NT2/D1 (cell line): ENCODE measurements around the gene TUBA3C.

Experiments
- DNase-seq: peaks from one replicate; pipeline ENCODE4 v3.0.0-alpha.2; 2011; ENCODE audit warnings: low read depth, low spot score
- H3K27me3 ChIP-seq: 2 replicates; pipeline ENCODE4 v1.6.0; 2011; ENCODE audit warnings: mild to moderate bottlenecking; ENCODE audit not compliant: insufficient read length, insufficient read depth
- H3K36me3 ChIP-seq: 2 replicates; pipeline ENCODE4 v1.6.1; 2011; ENCODE audit warnings: mild to moderate bottlenecking, low read length, mixed read lengths; ENCODE audit not compliant: insufficient read depth, insufficient read length
- H3K4me1 ChIP-seq: 2 replicates; pipeline ENCODE4 v1.5.1; 2011; ENCODE audit not compliant: insufficient read depth, insufficient read length
- H3K4me3 ChIP-seq: 2 replicates; pipeline ENCODE4 v1.5.1; 2011; ENCODE audit warnings: low read depth; ENCODE audit not compliant: insufficient read length
- H3K9ac ChIP-seq: 2 replicates; pipeline ENCODE4 v1.6.0; 2011; ENCODE audit warnings: low read depth; ENCODE audit not compliant: insufficient read length
- H3K9me3 ChIP-seq: 2 replicates; pipeline ENCODE4 v1.5.1; 2011; ENCODE audit warnings: mild to moderate bottlenecking, low read length; ENCODE audit not compliant: insufficient read depth
- SUZ12 ChIP-seq: IDR thresholded peaks from 2 replicates; pipeline ENCODE4 v1.6.1; 2011; ENCODE audit not compliant: insufficient read length, insufficient read depth; ENCODE audit errors: extremely low read depth
- YY1 ChIP-seq: IDR thresholded peaks from 2 replicates; pipeline ENCODE4 v1.6.1; 2011; ENCODE audit not compliant: insufficient read length, insufficient read depth
- ZNF274 ChIP-seq: IDR thresholded peaks from 2 replicates; pipeline ENCODE4 v1.6.1; 2011; ENCODE audit warnings: mild to moderate bottlenecking, low read depth, low read length

TUBA3C gene

DNA sequence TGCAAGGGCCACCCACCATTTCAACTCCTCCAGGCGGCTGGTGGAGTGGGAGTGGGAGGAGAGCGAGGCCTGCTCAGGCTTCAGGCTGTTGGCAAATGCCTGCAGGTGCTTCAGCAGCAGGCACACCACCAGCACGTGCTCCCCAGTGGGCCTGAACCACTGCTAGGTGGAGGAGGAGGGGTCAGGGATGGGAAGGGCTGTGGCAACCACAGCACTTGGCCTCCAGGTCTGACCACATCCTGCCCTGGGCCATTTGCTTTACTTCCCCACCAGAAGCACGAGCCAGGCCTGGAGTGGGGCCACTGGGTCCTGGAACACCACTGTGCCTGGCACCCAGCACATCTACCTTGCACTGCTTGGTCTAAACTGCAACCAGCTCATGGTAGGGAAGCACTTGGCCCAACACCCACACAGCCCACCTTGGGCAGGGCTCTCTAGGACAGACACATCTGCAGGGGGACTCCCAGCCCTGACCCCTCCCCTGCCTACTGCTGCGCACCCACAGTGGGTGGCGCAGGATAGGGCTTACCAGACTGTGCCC, 26.2 kb downstream of the TUBA3C start:
- no peak for DNase-seq
- H3K4me3 ChIP-seq: no peak overlapping the region
- no peaks in the 10 kb centered on the region for H3K9me3 ChIP-seq
- H3K4me1 ChIP-seq: no peaks in the 10 kb centered on the region
- no peaks in the 10 kb centered on the region for H3K36me3 ChIP-seq
- H3K9ac ChIP-seq: no peak overlapping the region
- no peaks in the 10 kb centered on the region for H3K27me3 ChIP-seq
- TF ChIP-seq ZNF274 (no peak), SUZ12 (no peak), YY1 (no peak)

DNA sequence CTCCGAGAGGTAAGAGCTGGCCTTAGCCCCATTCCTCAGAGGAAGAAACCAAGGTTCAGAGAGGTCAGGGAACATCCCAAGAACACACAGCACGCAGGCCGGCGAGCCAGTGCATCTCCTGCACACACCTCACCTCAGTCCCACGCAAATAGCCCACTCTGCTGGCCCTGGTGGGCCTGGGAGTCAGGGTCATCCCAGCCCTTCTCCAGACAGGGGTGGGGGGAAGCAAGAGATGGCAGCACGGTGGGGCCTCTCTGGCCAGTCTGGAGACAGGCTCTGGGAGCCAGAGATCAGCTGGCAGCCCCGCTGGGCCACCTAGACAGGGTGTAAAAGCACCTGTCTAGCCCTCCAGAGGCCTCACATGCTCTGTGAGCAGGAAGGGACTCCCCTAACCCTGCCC, 26.8 kb downstream of the TUBA3C start:
- no peaks in the 10 kb centered on the region for H3K4me1 ChIP-seq
- DNase-seq: no peak
- no peaks in the 10 kb centered on the region for H3K36me3 ChIP-seq
- no peaks in the 10 kb centered on the region for H3K9me3 ChIP-seq
- TF ChIP-seq YY1 (no peak), ZNF274 (no peak), SUZ12 (no peak)
- no peaks in the 10 kb centered on the region for H3K27me3 ChIP-seq
- H3K4me3 ChIP-seq: no peak overlapping the region
- H3K9ac ChIP-seq: no peak overlapping the region

- DNase-seq: peak; percentile 49
- no peaks in the 10 kb centered on the region for H3K9me3 ChIP-seq
- no peaks in the 10 kb centered on the region for H3K27me3 ChIP-seq
- H3K9ac ChIP-seq: no peak overlapping the region
- H3K4me1 ChIP-seq: no peaks in the 10 kb centered on the region
- no peaks in the 10 kb centered on the region for H3K36me3 ChIP-seq
- TF ChIP-seq ZNF274 (no peak), YY1 (no peak), SUZ12 (no peak)
- no peak overlapping the region for H3K4me3 ChIP-seq
These were observed 27.7 kb downstream of the TUBA3C start for GRCh38 chr13:19153782-19154450.

GRCh38 chr13:19152403-19152802, 29.2 kb downstream of the TUBA3C start:
- Histone ChIP-seq H3K9ac (no peak overlapping the region), H3K9me3 (no peaks in the 10 kb centered on the region), H3K27me3 (no peaks in the 10 kb centered on the region), H3K4me1 (no peaks in the 10 kb centered on the region), H3K36me3 (no peaks in the 10 kb centered on the region), H3K4me3 (no peak overlapping the region)
- no peak for TF ChIP-seq SUZ12
- no peak for DNase-seq

GRCh38 chr13:19151581-19152263, 29.9 kb downstream of the TUBA3C start:
- H3K4me1 ChIP-seq: no peaks in the 10 kb centered on the region
- no peak overlapping the region for H3K4me3 ChIP-seq
- no peaks in the 10 kb centered on the region for H3K27me3 ChIP-seq
- no peaks in the 10 kb centered on the region for H3K9me3 ChIP-seq
- TF ChIP-seq SUZ12 (no peak), ZNF274 (no peak), YY1 (no peak)
- no peaks in the 10 kb centered on the region for H3K36me3 ChIP-seq
- H3K9ac ChIP-seq: no peak overlapping the region
- DNase-seq: no peak

GRCh38 chr13:19150712-19151228, 30.9 kb downstream of the TUBA3C start:
- Histone ChIP-seq H3K4me1 (no peaks in the 10 kb centered on the region), H3K4me3 (no peak overlapping the region), H3K27me3 (no peaks in the 10 kb centered on the region), H3K9ac (no peak overlapping the region), H3K9me3 (no peaks in the 10 kb centered on the region), H3K36me3 (no peaks in the 10 kb centered on the region)
- TF ChIP-seq SUZ12: no peak
- no peak for TF ChIP-seq ZNF274
- TF ChIP-seq YY1: no peak
- no peak for DNase-seq

- Histone ChIP-seq H3K4me1 (no peaks in the 10 kb centered on the region), H3K9me3 (no peaks in the 10 kb centered on the region), H3K27me3 (no peaks in the 10 kb centered on the region), H3K9ac (no peak overlapping the region), H3K36me3 (no peaks in the 10 kb centered on the region), H3K4me3 (no peak overlapping the region)
- no peak for DNase-seq
- TF ChIP-seq SUZ12 (no peak), YY1 (no peak), ZNF274 (no peak)
These were observed 31.4 kb downstream of the TUBA3C start for GRCh38 chr13:19150226-19150625.
